ENCODE measurements around the gene SKP1.

SKP1 gene

GRCh38 chr5:134114886-134115805 lies 61.6 kb downstream of the SKP1 start:
- H3K27me3 ChIP-seq: peaks cover 0 to 18% of the 10 kb centered on the region in 2 donors
- no peak for TF ChIP-seq CTCF (IDR thresholded peaks at IDR 0.05)
- peak overlapping the region in 1 of 2 donors; percentile 1 for H3K27ac ChIP-seq
- peak overlapping the region; percentile 47 to 62 for H3K4me3 ChIP-seq
- H3K4me1 ChIP-seq: peaks cover 0 to 33% (median 16%) of the 10 kb centered on the region in 4 donors
- H3K9me3 ChIP-seq: no peaks in the 10 kb centered on the region
- intact Hi-C loops (cut with DNase I; ENCODE audit: low total_unique reads): no loop called here
- no peak for DNase-seq
- no peaks in the 10 kb centered on the region for H3K36me3 ChIP-seq

GRCh38 chr5:134113902-134114875 lies 62.6 kb downstream of the SKP1 start, which contains the start of gene TCF7:
Gene TCF7 (plus strand): TSS chr5:134114681. CDS start chr5:134114907, 226 bp downstream.
- H3K27me3 ChIP-seq: peaks cover 0 to 22% of the 10 kb centered on the region in 2 donors
- no peak for TF ChIP-seq CTCF (IDR thresholded peaks at IDR 0.05)
- H3K4me1 ChIP-seq: peaks cover 0 to 33% (median 16%) of the 10 kb centered on the region in 4 donors
- H3K4me3 ChIP-seq: peak within 1 kb of the TSS; percentile 47 to 62
- peak; percentile 47 to 80 for DNase-seq
- no peaks in the 10 kb centered on the region for H3K36me3 ChIP-seq
- peak within 1 kb of the TSS; percentile 1 to 27 for H3K27ac ChIP-seq
- no peaks in the 10 kb centered on the region for H3K9me3 ChIP-seq
- intact Hi-C loops (cut with DNase I; ENCODE audit: low total_unique reads): no loop called here

GRCh38 chr5:134113363-134113889 lies 63.3 kb downstream of the SKP1 start:
- Histone ChIP-seq H3K27ac (no peak overlapping the region), H3K36me3 (no peaks in the 10 kb centered on the region), H3K4me3 (peak overlapping the region; percentile 47 to 62), H3K9me3 (no peaks in the 10 kb centered on the region), H3K4me1 (peaks cover 0 to 33% (median 16%) of the 10 kb centered on the region in 4 donors), H3K27me3 (peaks cover 0 to 22% of the 10 kb centered on the region in 2 donors)
- no peak for DNase-seq
- intact Hi-C loops (cut with DNase I; ENCODE audit: low total_unique reads): no loop called here
- TF ChIP-seq CTCF (IDR thresholded peaks at IDR 0.05): no peak

- H3K4me3 ChIP-seq: no peak overlapping the region
- H3K36me3 ChIP-seq: no peaks in the 10 kb centered on the region
- no peak for DNase-seq
- intact Hi-C loops (cut with DNase I; ENCODE audit: low total_unique reads): no loop called here
- H3K9me3 ChIP-seq: no peaks in the 10 kb centered on the region
- TF ChIP-seq CTCF (IDR thresholded peaks at IDR 0.05): no peak
- peaks cover 0 to 33% (median 16%) of the 10 kb centered on the region in 4 donors for H3K4me1 ChIP-seq
- H3K27me3 ChIP-seq: peaks cover 0 to 22% of the 10 kb centered on the region in 2 donors
- H3K27ac ChIP-seq: no peak overlapping the region
Observed at GRCh38 chr5:134112726-134113362, 63.9 kb downstream of the SKP1 start.
